RWPE2 (cell line): ENCODE data around the gene CLTA.

Source experiments
- ATAC-seq: fragments of 200-7000 bp; cut with Tn5 transposase; 3 replicates; pipeline ENCODE4 v1.9.1; 2021; ENCODE audit warnings: low read depth
- DNase-seq: peaks from one replicate; pipeline ENCODE4 v3.0.0-alpha.2; 2020; ENCODE audit warnings: low spot score
- H3K27ac ChIP-seq: fragments of 450-650 bp; 2 replicates; pipeline ENCODE4 v1.5.1; 2017; ENCODE audit warnings: mild to moderate bottlenecking; ENCODE audit not compliant: poor library complexity, severe bottlenecking
- H3K27me3 ChIP-seq: fragments of 250-450 bp; sonication (Bioruptor Pico); 2 replicates; pipeline ENCODE4 v1.5.1; 2021; ENCODE audit warnings: mild to moderate bottlenecking, moderate library complexity; ENCODE audit not compliant: insufficient read depth, poor library complexity, severe bottlenecking
- H3K36me3 ChIP-seq: fragments of 250-450 bp; sonication (Bioruptor Pico); 2 replicates; pipeline ENCODE4 v1.5.1; 2020; ENCODE audit warnings: low read depth, mild to moderate bottlenecking, moderate library complexity
- H3K4me1 ChIP-seq: fragments of 250-450 bp; sonication (Bioruptor Pico); 2 replicates; pipeline ENCODE4 v1.5.1; 2021; ENCODE audit warnings: mild to moderate bottlenecking, moderate library complexity; ENCODE audit not compliant: insufficient read depth, poor library complexity, severe bottlenecking
- H3K4me3 ChIP-seq: fragments of 250-450 bp; sonication (Bioruptor Pico); 2 replicates; pipeline ENCODE4 v1.5.1; 2021; ENCODE audit warnings: mild to moderate bottlenecking, moderate library complexity; ENCODE audit not compliant: severe bottlenecking
- H3K9me3 ChIP-seq: fragments of 250-450 bp; sonication (Bioruptor Pico); 2 replicates; pipeline ENCODE4 v1.5.1; 2021; ENCODE audit warnings: mild to moderate bottlenecking, moderate library complexity; ENCODE audit not compliant: severe bottlenecking
- TF ChIP-seq, protein P1 (sequence below): fragments of 450-650 bp; IDR thresholded peaks from one replicate; pipeline ENCODE4 v1.5.1; 2017; ENCODE audit warnings: mild to moderate bottlenecking, moderate library complexity; ENCODE audit not compliant: poor library complexity, severe bottlenecking

CLTA gene

DNA sequence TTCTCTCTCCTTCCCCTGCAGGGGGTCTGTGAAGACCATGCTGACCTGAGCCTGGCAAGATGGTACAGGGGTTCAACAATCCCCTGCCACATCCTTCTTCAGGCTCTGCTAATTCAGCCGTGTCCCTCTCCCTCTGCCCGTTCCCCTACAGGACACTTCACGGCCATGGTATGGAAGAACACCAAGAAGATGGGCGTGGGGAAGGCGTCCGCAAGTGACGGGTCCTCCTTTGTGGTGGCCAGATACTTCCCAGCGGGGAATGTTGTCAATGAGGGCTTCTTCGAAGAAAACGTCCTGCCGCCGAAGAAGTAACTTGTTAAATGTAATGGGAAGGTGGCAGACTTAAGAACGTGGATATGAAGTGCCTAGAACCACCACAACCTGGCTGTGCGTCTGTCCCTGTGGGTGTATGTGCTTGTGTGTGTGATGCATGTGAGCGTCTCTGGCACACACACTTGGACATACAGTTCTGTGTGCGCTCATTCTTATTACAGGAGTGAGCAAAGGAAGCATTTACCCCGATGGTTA lies 28.4 kb upstream of the CLTA start:
- no peaks in the 10 kb centered on the region for H3K9me3 ChIP-seq
- H3K27ac ChIP-seq = peak overlapping the region; percentile 48
- TF ChIP-seq, protein P1, sequence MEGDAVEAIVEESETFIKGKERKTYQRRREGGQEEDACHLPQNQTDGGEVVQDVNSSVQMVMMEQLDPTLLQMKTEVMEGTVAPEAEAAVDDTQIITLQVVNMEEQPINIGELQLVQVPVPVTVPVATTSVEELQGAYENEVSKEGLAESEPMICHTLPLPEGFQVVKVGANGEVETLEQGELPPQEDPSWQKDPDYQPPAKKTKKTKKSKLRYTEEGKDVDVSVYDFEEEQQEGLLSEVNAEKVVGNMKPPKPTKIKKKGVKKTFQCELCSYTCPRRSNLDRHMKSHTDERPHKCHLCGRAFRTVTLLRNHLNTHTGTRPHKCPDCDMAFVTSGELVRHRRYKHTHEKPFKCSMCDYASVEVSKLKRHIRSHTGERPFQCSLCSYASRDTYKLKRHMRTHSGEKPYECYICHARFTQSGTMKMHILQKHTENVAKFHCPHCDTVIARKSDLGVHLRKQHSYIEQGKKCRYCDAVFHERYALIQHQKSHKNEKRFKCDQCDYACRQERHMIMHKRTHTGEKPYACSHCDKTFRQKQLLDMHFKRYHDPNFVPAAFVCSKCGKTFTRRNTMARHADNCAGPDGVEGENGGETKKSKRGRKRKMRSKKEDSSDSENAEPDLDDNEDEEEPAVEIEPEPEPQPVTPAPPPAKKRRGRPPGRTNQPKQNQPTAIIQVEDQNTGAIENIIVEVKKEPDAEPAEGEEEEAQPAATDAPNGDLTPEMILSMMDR = no peak
- ATAC-seq (no peak), DNase-seq (no peak)
- no peaks in the 10 kb centered on the region for H3K27me3 ChIP-seq
- no peak overlapping the region for H3K4me3 ChIP-seq
- peaks cover 14% of the 10 kb centered on the region for H3K4me1 ChIP-seq
- no peaks in the 10 kb centered on the region for H3K36me3 ChIP-seq

DNA sequence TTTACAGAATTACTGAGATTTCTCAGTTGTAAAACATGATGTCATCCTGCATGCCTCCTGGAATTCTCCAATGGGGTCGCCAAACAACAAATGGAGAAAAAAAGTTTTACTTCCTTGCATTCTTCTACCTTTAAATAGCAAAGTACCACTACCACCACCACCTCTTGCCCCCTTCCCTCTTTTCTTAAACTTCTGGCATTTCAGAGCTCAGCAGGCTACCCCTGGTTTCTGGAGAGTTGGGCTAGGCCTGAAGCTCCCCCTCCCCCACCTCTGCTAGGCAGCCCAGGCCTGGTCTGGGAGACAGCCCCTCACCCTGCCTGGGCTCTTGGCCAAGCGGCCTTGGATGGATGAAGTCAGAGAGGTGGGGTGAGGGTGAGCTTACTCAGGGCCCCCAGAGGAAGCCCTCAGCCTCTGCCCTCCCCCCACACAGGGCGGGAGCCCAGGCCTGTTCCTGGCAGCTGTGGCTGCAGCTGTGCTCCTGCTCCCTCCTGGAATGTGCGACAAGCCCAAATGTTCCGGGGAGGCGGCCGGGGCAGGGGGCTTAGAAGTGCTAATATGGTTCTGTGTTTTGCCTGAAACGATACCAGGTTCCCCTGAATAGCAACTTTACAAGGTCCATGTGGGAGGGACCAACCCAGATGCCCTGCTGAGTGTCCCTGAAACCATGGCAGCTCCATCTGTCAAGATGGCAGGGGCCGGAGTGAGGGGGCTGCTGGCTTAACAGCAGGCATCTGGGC lies 27.5 kb upstream of the CLTA start:
- Histone ChIP-seq H3K27ac (peak overlapping the region; percentile 48), H3K36me3 (no peaks in the 10 kb centered on the region), H3K4me3 (no peak overlapping the region), H3K27me3 (no peaks in the 10 kb centered on the region), H3K9me3 (no peaks in the 10 kb centered on the region), H3K4me1 (peaks cover 14% of the 10 kb centered on the region)
- no peak for DNase-seq
- TF ChIP-seq, protein P1 = no peak
- peak; percentile 5; the same call in 1 of the 3 replicates for ATAC-seq

DNA sequence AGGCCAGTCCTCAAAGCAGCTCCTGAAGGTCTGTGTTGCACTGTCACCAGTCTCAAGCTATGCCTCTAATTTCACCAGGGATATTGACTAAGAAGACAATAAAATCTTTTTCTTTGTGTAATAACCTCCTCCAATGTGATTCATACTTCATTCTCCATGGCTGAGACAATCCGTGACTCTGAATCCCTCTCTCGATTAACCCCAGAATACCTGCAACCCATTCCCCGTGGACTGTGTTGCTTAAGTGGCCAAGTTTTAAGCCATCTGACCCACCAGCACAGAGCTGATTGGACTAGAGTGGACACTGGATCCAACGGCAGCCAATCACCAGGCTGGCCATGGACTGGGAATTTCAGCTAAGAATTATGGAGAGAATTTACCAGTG lies 26.9 kb upstream of the CLTA start:
- DNase-seq (no peak), ATAC-seq (peak; percentile 28; the same call in 1 of the 3 replicates)
- peak overlapping the region; percentile 48 for H3K27ac ChIP-seq
- no peaks in the 10 kb centered on the region for H3K27me3 ChIP-seq
- no peak overlapping the region for H3K4me3 ChIP-seq
- no peaks in the 10 kb centered on the region for H3K9me3 ChIP-seq
- H3K4me1 ChIP-seq = peaks cover 14% of the 10 kb centered on the region
- TF ChIP-seq, protein P1 = no peak
- H3K36me3 ChIP-seq = no peaks in the 10 kb centered on the region

DNA sequence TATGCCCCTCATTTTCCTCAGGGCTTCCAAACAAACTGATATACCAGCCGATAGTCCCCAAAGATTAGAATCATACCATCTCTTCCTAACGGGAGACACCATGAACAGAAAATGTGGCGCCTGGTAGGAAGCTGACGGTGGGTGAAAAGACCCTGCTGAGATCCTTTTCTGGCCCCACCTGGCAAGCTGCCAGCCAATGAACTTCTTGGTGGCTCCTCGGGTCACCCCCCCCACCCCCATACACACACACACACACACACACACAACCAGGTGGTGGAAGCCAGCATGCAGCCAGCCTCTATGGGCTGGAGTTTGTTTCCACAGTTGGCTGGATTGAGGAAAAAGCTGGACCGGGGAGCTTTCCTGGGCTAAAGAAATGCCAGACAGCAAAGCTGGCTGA lies 26.3 kb upstream of the CLTA start:
- ATAC-seq (no peak), DNase-seq (no peak)
- no peaks in the 10 kb centered on the region for H3K36me3 ChIP-seq
- H3K27ac ChIP-seq = peak overlapping the region; percentile 48
- peaks cover 14% of the 10 kb centered on the region for H3K4me1 ChIP-seq
- H3K27me3 ChIP-seq = no peaks in the 10 kb centered on the region
- no peaks in the 10 kb centered on the region for H3K9me3 ChIP-seq
- TF ChIP-seq, protein P1 = no peak
- no peak overlapping the region for H3K4me3 ChIP-seq

DNA sequence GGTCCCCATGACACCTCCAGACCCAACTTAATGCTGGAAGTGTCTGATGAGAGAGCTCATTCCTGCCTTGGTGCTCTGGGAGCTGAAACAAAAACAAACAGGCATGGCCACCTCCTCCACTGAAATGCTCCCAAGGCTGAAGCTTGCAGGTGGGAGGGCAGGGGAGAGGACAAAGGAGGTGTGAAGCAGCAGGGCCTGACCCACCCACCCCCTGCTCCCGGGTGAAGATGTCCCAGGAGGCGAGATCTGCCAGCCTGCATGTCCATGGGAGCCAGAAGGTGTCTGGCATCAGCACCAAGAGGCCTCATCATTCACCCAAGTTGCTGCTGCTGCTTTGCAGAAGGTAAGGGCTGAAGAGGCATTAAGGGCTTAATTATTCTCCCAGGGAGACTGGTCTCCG lies 25.7 kb upstream of the CLTA start:
- no peak overlapping the region for H3K4me3 ChIP-seq
- peaks cover 14% of the 10 kb centered on the region for H3K4me1 ChIP-seq
- no peak for ATAC-seq
- TF ChIP-seq, protein P1 = no peak
- H3K27ac ChIP-seq = no peak overlapping the region
- no peaks in the 10 kb centered on the region for H3K36me3 ChIP-seq
- no peaks in the 10 kb centered on the region for H3K9me3 ChIP-seq
- H3K27me3 ChIP-seq = no peaks in the 10 kb centered on the region
- no peak for DNase-seq
